22Rv1 (cell line): ENCODE measurements around the gene C21orf58.

ENCODE experiments used
- CTCF ChIP-seq: fragments of 450-650 bp; IDR thresholded peaks from 2 replicates; pipeline ENCODE4 v1.5.1; 2017; ENCODE audit warnings: mild to moderate bottlenecking
- ZFX ChIP-seq: fragments of 450-650 bp; IDR thresholded peaks from 2 replicates; pipeline ENCODE4 v1.6.1; 2017; ENCODE audit warnings: antibody characterized with exemption, borderline replicate concordance

DNA sequence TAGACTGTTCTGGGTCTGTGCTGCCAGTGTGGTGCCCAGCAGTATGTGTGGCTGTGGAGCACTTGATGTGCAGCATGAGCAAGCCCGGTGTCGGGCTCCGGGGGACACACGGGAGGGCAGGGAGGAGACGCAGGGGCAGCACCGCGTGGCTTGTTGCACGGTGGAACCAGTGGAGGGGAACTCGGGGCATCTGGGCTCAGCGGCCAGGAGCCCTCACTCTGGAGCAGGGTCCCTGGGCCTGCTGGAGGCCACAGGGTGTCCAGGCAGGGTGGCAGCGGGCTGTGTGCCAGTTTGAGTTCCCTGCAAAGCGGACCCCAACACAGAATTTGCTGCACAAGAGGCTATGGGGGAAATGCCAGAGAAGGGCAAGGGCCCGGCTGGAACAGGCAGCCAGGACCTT lies 30.8 kb upstream of the C21orf58 start:
- TF ChIP-seq CTCF (no peak), ZFX (no peak)
